AG04450 (cell line): ENCODE data around the gene SLC1A7. TPM values are rescaled to one million over a fixed set of nuclear protein-coding genes. Genes with fewer than 3 reads are reported as not detected.

Experiments
- CTCF ChIA-PET: fragments of 300-600, 350-600 bp; formaldehyde crosslinking; extraction: SDS; loops from one replicate; lab custom pipeline; 2022; ENCODE audit warnings: antibody characterized with exemption, inconsistent platforms; lab: Charles Lee
- POLR2A ChIA-PET: fragments of 350-600 bp; formaldehyde crosslinking; extraction: SDS; loops from one replicate; lab custom pipeline; 2021; ENCODE audit warnings: antibody characterized with exemption, inconsistent platforms; lab: Yijun Ruan, JAX
- DNase-seq: peaks from one replicate; pipeline ENCODE4 v3.0.0-alpha.2; 2011; ENCODE audit warnings: low read depth, low spot score
- H3K27ac ChIP-seq: one replicate; pipeline ENCODE4 v1.5.1; 2012; ENCODE audit warnings: low read depth, low read length, control low read depth
- H3K27me3 ChIP-seq: one replicate; pipeline ENCODE4 v1.6.0; 2012; ENCODE audit warnings: low read length; ENCODE audit not compliant: control insufficient read depth, insufficient read depth
- H3K4me3 ChIP-seq: 2 replicates; pipeline ENCODE4 v1.5.1; 2011; ENCODE audit warnings: mild to moderate bottlenecking, low read depth, low read length, control low read depth
- H3K9me3 ChIP-seq: 2 replicates; pipeline ENCODE4 v1.5.1; 2012; ENCODE audit warnings: low read length; ENCODE audit not compliant: control insufficient read depth, insufficient read depth
- CTCF ChIP-seq: IDR thresholded peaks from 2 replicates; pipeline ENCODE4 v1.5.1; 2011; ENCODE audit warnings: low read depth, low read length, control low read depth, inconsistent platforms
- polyA plus RNA-seq: library from polyadenylated mRNA; depleted of rRNA; stranded (reverse); fragments of >200 nt; gene quantifications from 2 replicates; pipeline ENCODE4 v1.2.3, GENCODE V29; 2011

Gene SLC1A7
- polyA plus RNA-seq, 1 experiment: 0.11 TPM

GRCh38 chr1:53074313-53075154, 67.9 kb downstream of the SLC1A7 start:
- ChIA-PET CTCF (no interaction called here), POLR2A (no interaction called here)
- no peak for TF ChIP-seq CTCF
- Histone ChIP-seq H3K4me3 (no peak overlapping the region), H3K27ac (no peak overlapping the region), H3K9me3 (no peaks in the 10 kb centered on the region; the same call in 1 of the 2 replicates), H3K27me3 (no peaks in the 10 kb centered on the region)
- DNase-seq: no peak

DNA sequence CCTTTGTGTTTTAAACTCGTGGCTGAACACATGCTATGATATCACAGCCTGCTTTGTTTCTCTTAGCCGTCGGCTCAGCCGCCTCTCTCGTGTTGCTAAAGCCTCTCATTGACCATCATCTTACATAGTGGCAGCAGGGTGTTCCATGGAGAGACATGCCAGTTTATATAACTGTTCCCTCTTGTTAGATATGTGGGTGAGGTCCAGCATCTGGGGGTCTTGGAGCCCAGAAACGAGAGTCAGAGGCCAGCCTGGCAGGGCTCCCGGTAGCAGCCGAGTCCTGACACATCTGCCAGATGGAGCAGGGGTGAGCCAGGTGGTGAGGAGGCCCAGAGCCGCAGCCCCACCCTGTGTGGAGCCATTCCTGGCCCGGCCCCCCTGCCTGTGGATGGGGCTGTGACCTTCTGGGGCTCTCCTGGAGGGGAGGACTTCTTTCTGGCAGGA, 68.5 kb downstream of the SLC1A7 start:
- TF ChIP-seq CTCF: no peak
- ChIA-PET POLR2A (no interaction called here), CTCF (no interaction called here)
- DNase-seq: no peak
- Histone ChIP-seq H3K27me3 (no peaks in the 10 kb centered on the region), H3K4me3 (no peak overlapping the region), H3K27ac (no peak overlapping the region), H3K9me3 (no peaks in the 10 kb centered on the region; the same call in 1 of the 2 replicates)

- Histone ChIP-seq H3K27me3 (no peaks in the 10 kb centered on the region), H3K4me3 (no peak overlapping the region), H3K9me3 (no peaks in the 10 kb centered on the region; the same call in 1 of the 2 replicates), H3K27ac (no peak overlapping the region)
- DNase-seq: no peak
- ChIA-PET CTCF (no interaction called here), POLR2A (no interaction called here)
- TF ChIP-seq CTCF: no peak
Observed at GRCh38 chr1:53073287-53073686, 69.2 kb downstream of the SLC1A7 start.

GRCh38 chr1:53071915-53072314, 70.5 kb downstream of the SLC1A7 start:
- CTCF ChIA-PET: no interaction called here
- POLR2A ChIA-PET: interaction anchor here (1.0 kb wide), 1 partner anchor 124 kb away, joined by 3 read pairs; the partner anchor contains the start of gene CPT2
- DNase-seq: no peak

More at GRCh38 chr1:53071915-53072314, 70.5 kb downstream of the SLC1A7 start:
- no peak overlapping the region for H3K27ac ChIP-seq
- H3K27me3 ChIP-seq: no peaks in the 10 kb centered on the region
- no peak for TF ChIP-seq CTCF
- no peak overlapping the region for H3K4me3 ChIP-seq
- H3K9me3 ChIP-seq: no peaks in the 10 kb centered on the region; the same call in 1 of the 2 replicates
